Fibroblast of pulmonary artery (primary cell): Measurements from ENCODE around the gene PANK4.

Experiments
- DNase-seq: peaks from one replicate; pipeline ENCODE4 v3.0.0-alpha.2; 2010; ENCODE audit warnings: low read depth
- H3K4me3 ChIP-seq: replicated peaks from 2 replicates; pipeline ENCODE4 v1.5.1; 2011; ENCODE audit warnings: low read depth, mild to moderate bottlenecking, control low read depth, low read length, moderate library complexity
- TF ChIP-seq, protein P1 (sequence below): IDR thresholded peaks from 2 replicates; pipeline ENCODE4 v1.5.1; 2011; ENCODE audit warnings: mild to moderate bottlenecking, control low read depth, low read length, inconsistent platforms; ENCODE audit errors: missing control alignments

Gene PANK4

DNA sequence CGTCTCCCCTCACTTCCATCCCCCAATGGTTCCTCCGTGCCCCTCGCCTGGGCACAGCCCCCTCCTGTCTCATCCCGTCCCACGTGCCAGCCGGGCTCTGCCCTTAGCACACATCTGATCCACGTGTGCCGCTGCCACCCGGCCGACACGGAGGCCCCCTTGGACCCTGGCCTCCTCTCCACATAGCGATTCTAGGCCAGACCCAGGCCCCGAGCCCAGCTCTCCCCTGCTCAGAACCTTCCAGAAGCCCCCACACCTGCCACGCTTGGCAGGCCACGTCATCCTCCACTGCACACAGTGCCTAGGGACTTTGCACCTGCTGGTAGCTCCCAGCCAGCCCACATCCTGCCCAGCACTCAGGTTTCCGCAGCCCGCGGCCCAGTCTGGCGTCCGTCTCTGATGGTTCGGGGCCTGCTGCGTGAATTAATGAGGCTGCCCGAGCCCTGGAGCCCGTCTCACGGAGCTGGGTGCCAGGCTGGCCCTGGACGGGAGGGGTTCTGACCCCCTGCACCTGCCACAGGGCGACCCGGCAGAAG, 30.2 kb downstream of the PANK4 start:
- TF ChIP-seq, protein P1, sequence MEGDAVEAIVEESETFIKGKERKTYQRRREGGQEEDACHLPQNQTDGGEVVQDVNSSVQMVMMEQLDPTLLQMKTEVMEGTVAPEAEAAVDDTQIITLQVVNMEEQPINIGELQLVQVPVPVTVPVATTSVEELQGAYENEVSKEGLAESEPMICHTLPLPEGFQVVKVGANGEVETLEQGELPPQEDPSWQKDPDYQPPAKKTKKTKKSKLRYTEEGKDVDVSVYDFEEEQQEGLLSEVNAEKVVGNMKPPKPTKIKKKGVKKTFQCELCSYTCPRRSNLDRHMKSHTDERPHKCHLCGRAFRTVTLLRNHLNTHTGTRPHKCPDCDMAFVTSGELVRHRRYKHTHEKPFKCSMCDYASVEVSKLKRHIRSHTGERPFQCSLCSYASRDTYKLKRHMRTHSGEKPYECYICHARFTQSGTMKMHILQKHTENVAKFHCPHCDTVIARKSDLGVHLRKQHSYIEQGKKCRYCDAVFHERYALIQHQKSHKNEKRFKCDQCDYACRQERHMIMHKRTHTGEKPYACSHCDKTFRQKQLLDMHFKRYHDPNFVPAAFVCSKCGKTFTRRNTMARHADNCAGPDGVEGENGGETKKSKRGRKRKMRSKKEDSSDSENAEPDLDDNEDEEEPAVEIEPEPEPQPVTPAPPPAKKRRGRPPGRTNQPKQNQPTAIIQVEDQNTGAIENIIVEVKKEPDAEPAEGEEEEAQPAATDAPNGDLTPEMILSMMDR = no peak
- DNase-seq = no peak
- no peak overlapping the region for H3K4me3 ChIP-seq

DNA sequence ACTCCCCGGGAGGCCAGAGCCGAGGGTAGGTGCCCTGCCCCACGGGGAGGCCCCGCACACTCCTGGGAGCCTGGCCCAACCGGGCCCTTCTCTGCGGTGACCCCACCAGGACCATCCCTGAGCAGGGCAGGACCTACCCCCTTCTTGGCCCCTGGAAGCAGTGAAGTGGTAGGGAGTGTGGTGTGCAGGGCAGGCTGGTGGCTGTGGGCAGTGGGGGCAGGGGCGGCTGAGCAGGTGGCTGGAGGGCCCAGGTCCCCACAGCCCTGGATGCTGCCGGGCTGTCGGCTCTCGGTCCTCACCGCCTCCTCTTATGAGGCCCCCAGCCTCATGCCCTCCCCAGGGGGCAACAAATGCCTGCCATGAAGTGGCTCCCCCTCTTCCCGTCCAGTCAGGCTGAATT, 30.9 kb downstream of the PANK4 start:
- H3K4me3 ChIP-seq = no peak overlapping the region
- no peak for DNase-seq
- TF ChIP-seq, protein P1 = no peak

DNA sequence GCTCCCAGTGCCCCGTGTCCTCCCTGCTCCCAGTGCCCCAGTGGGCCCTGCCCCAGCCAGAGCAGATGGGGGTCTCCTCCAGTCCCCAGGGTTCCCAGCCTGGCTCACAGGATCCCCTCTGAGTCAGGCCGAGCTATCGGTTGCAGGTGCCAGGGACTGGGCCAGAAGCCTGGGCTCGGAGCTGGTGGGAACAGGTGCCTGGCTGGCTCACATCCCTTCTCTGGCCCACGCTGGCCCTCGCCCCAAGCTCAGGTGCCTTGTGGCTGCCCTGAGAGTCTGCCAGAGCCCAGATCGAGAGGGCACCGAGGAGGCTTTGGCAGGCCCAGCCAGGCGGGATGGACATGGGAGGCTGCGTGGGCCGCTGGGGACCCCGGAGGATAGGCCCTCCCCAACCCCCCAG, 31.4 kb downstream of the PANK4 start:
- no peak for DNase-seq
- H3K4me3 ChIP-seq = no peak overlapping the region
- TF ChIP-seq, protein P1 = no peak

DNA sequence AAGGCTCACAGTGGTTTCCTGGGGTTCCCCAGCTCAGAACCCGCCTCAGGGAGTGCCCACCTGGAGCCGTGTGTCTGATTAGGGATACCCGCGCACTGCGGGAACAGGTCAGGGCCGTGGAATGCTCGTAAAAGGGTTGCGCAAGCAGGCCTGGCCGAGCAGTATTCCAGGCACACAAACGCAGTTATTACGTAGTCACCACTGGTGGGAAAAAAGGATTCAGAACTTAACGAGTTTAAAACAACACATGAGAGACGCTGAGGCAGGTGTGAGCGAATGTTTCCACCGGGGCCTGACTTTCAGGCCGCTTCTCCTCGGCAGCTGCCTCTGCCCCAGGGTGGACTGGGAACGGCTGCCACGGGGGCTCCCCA, 32.1 kb downstream of the PANK4 start:
- TF ChIP-seq, protein P1 = no peak
- no peak overlapping the region for H3K4me3 ChIP-seq
- peak; percentile 24 for DNase-seq

DNA sequence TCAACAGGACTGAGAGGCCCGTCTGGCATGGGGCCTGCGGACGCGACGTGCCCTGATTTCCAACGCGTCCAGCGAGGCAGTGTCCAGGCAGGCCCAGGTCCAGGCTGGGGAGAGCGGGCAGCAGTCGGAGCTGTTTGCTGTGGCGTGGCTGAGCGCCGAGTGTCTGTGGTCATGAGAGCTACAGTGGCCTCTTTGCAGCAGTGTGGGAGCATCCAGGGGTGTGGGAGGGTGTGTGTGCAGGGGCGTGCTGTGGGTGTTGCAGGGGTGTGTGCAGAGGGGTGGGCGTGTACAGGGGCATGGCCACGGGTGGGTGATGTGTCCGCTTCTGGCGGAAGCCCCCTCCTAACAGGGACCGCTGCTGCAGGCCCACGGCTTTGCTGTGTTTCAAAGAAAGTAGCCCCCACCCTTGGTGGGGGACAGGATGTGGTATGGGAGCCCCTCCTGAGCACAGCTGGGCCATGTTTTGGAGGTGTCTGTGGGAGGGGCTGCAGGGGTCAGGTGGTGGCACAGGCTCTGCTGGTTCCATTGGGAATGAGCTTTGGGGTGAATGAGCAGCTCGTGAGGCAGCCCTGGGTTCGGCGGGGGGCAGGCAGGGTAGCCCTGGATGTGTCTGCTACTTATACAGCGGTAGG, 32.6 kb downstream of the PANK4 start:
- no peak overlapping the region for H3K4me3 ChIP-seq
- TF ChIP-seq, protein P1 = no peak
- no peak for DNase-seq

DNA sequence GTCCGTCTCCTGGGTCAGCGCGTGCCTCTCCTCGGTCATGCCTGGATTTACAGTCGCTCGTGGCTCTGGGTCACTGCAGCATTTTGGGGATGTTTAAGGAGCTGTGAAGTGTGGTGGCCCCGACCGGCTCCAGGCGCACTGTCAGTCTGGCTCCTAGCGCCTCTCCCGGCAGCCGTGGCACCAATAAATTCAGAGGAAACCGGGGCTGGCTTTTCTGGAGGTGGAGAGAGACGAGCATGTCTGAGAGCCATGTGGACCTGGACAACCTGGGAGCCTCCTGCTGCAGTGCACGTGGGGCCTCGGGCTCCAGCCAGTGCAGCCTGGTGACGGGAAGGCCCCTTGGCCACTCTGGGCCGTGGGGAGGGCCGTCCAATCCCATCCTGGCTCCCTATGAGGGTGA, 33.2 kb downstream of the PANK4 start:
- TF ChIP-seq, protein P1 = no peak
- H3K4me3 ChIP-seq = no peak overlapping the region
- DNase-seq = no peak

DNA sequence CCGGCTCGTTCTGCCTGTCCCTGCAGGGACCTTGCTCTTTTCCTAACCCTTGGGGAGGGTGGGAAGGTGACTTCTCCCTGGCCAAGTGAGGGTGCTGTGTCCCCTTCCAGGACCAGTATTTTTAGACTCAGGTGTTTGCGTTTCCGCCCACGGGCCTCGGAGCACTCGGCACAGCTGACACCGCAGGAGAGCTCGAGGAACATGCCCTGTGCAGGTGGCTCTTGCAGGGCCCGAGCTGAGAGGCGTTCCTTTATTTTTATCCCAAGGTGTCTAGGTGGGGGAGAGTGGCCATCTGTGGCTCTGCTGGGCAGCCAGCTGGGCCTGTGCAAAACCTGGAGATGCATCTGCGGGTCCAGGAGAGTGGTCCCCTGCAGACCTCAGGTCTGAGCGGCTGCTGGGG, 34.3 kb downstream of the PANK4 start:
- TF ChIP-seq, protein P1 = no peak
- no peak overlapping the region for H3K4me3 ChIP-seq
- no peak for DNase-seq
